ENCODE results near the gene CCDC57.

GRCh38 chr17:82158825-82159224 is 53.8 kb downstream of the CCDC57 start:
- TF ChIP-seq, protein P1, sequence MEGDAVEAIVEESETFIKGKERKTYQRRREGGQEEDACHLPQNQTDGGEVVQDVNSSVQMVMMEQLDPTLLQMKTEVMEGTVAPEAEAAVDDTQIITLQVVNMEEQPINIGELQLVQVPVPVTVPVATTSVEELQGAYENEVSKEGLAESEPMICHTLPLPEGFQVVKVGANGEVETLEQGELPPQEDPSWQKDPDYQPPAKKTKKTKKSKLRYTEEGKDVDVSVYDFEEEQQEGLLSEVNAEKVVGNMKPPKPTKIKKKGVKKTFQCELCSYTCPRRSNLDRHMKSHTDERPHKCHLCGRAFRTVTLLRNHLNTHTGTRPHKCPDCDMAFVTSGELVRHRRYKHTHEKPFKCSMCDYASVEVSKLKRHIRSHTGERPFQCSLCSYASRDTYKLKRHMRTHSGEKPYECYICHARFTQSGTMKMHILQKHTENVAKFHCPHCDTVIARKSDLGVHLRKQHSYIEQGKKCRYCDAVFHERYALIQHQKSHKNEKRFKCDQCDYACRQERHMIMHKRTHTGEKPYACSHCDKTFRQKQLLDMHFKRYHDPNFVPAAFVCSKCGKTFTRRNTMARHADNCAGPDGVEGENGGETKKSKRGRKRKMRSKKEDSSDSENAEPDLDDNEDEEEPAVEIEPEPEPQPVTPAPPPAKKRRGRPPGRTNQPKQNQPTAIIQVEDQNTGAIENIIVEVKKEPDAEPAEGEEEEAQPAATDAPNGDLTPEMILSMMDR (IDR thresholded peaks at IDR 0.05): no peak
- TF ChIP-seq POLR2A (IDR thresholded peaks at IDR 0.05): no peak

All from thyroid gland (tissue), 4 donors.